NOMO-1 (cell line): ENCODE measurements around the gene OLIG1.

Experiments
- DNase-seq, 2 experiments: peaks; one replicate each; lab custom pipeline; 2025; ENCODE audit not compliant: unreplicated experiment in 2 of 2; lab: John Stamatoyannopoulos, UW

Gene OLIG1, protein sequence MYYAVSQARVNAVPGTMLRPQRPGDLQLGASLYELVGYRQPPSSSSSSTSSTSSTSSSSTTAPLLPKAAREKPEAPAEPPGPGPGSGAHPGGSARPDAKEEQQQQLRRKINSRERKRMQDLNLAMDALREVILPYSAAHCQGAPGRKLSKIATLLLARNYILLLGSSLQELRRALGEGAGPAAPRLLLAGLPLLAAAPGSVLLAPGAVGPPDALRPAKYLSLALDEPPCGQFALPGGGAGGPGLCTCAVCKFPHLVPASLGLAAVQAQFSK

DNA sequence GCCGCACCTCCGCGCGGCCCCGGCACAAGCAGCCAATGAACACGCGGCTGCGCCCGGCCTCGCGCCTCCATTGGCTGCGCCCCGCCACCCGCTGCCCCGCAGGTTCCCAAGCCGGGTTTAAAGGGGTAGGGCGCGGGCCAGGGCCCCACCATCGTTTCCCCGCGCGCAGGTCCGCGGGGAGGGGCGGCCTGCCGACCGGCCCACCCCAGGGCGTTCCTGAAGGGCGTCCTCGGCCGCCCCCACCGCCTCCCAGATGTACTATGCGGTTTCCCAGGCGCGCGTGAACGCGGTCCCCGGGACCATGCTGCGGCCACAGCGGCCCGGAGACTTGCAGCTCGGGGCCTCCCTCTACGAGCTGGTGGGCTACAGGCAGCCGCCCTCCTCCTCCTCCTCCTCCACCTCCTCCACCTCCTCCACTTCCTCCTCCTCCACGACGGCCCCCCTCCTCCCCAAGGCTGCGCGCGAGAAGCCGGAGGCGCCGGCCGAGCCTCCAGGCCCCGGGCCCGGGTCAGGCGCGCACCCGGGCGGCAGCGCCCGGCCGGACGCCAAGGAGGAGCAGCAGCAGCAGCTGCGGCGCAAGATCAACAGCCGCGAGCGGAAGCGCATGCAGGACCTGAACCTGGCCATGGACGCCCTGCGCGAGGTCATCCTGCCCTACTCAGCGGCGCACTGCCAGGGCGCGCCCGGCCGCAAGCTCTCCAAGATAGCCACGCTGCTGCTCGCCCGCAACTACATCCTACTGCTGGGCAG lies at the start of gene OLIG1:
Gene OLIG1 (plus strand): TSS at position 148 of the 750 bp plus-strand sequence. CDS start 106 bp downstream, at position 254.
- peak; percentile 84 to 94 for DNase-seq

- DNase-seq = no peak
Measured at GRCh38 chr21:33020558-33021100, 49.3 kb upstream of the OLIG1 start.

DNA sequence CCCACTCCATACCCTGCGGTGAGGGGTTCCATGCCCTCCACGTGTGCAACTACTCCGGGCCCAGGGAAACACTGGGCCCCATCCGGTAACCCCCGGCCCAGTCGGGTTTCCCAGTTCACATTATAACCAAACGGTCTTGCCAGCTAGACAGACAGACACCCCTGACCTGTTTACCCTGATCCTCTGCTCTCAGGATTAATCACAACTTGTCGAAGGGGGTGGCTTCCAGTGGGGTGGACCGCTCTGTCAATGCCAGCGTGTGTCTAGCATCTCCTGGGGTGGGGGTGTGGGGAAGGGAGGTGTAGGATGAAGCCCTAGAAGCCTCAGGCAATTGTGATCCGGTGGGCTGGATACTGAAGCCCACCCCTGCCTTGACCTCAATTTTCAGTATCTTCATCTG lies 48.8 kb upstream of the OLIG1 start:
- DNase-seq = no peak

DNA sequence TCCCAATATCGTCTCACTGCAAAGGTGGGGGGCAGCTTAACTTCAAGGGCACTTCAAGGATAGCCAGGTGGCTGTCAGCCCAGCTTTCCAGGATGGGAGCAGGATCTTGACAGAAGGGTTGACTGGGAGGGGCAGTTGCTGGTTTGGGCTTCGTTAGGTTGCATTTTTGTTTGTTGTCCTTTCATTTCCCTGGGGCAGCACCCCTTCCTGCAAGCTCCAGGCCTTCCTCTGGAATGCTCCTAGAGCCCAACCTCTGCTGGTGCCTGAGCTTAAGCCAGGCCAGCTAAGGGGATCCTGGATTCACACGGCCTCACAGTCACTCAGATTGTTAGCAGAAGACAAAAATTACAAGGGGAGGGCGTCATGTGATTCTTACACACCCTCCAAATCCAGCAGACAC lies 48.3 kb upstream of the OLIG1 start:
- no peak for DNase-seq

GRCh38 chr21:33022489-33022827 lies 47.5 kb upstream of the OLIG1 start:
- no peak for DNase-seq

GRCh38 chr21:33022828-33023573 lies 46.9 kb upstream of the OLIG1 start:
- no peak for DNase-seq

GRCh38 chr21:33023574-33024200 lies 46.3 kb upstream of the OLIG1 start:
- DNase-seq = no peak

GRCh38 chr21:33024201-33025103 lies 45.5 kb upstream of the OLIG1 start:
- no peak for DNase-seq

DNA sequence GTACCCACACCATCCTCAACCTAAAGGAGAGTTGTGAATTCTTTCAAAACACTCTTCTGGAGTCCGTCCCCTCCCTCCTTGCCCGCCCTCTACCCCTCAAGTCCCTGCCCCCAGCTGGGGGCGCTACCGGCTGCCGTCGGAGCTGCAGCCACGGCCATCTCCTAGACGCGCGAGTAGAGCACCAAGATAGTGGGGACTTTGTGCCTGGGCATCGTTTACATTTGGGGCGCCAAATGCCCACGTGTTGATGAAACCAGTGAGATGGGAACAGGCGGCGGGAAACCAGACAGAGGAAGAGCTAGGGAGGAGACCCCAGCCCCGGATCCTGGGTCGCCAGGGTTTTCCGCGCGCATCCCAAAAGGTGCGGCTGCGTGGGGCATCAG lies 44.8 kb upstream of the OLIG1 start:
- DNase-seq = peak; percentile 35 to 49

- peak; percentile 86 to 95 for DNase-seq
Measured at GRCh38 chr21:33025489-33026442, 44.2 kb upstream of the OLIG1 start, which contains the start of gene OLIG2. TSS of gene OLIG2 (plus strand) at chr21:33025935. CDS start at chr21:33026863, 928 bp downstream.

DNA sequence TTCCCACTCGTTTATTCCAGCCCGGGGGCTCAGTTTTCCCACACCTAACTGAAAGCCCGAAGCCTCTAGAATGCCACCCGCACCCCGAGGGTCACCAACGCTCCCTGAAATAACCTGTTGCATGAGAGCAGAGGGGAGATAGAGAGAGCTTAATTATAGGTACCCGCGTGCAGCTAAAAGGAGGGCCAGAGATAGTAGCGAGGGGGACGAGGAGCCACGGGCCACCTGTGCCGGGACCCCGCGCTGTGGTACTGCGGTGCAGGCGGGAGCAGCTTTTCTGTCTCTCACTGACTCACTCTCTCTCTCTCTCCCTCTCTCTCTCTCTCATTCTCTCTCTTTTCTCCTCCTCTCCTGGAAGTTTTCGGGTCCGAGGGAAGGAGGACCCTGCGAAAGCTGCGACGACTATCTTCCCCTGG lies 43.5 kb upstream of the OLIG1 start:
- DNase-seq = no peak

DNA sequence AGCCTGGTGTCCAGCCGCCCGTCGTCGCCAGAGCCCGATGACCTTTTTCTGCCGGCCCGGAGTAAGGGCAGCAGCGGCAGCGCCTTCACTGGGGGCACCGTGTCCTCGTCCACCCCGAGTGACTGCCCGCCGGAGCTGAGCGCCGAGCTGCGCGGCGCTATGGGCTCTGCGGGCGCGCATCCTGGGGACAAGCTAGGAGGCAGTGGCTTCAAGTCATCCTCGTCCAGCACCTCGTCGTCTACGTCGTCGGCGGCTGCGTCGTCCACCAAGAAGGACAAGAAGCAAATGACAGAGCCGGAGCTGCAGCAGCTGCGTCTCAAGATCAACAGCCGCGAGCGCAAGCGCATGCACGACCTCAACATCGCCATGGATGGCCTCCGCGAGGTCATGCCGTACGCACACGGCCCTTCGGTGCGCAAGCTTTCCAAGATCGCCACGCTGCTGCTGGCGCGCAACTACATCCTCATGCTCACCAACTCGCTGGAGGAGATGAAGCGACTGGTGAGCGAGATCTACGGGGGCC lies 43.0 kb upstream of the OLIG1 start:
- DNase-seq = no peak

- DNase-seq = no peak
Measured at GRCh38 chr21:33027401-33028286, 42.3 kb upstream of the OLIG1 start.

- DNase-seq = no peak
Measured at GRCh38 chr21:33028287-33028670, 41.7 kb upstream of the OLIG1 start.

GRCh38 chr21:33028773-33029384 lies 41.1 kb upstream of the OLIG1 start:
- no peak for DNase-seq

- DNase-seq = no peak
Measured at GRCh38 chr21:33029385-33029921, 40.5 kb upstream of the OLIG1 start.

- no peak for DNase-seq
Measured at GRCh38 chr21:33029975-33030461, 39.9 kb upstream of the OLIG1 start.
